Motor neuron (in vitro differentiated cells): ENCODE data around the gene PIEZO1. TPM values are rescaled to one million over a fixed set of nuclear protein-coding genes. Genes with fewer than 3 reads are reported as not detected.
A peak's percentile ranks its signal among the peaks of the same experiment; 100 is the strongest.
"Not testable (repeated sequence)": the region's sequence is repeated elsewhere in the genome, so short reads cannot be mapped to it uniquely, and the experiment has no call there.

Source experiments
- ATAC-seq, 8 experiments: fragments of 200-7000 bp; cut with Tn5 transposase; replicated peaks in 6 of 8; 2 replicates each; pipeline ENCODE4 v1.8.0; 2021; ENCODE audit warnings: mild to moderate bottlenecking in 8 of 8, moderate library complexity in 8 of 8
- H3K27ac ChIP-seq, 2 donors: fragments of 250-450 bp; sonication (Bioruptor Pico); 2 replicates each; pipeline ENCODE4 v1.9.0; 2021; ENCODE audit warnings: antibody characterized with exemption in 2 of 2, mild to moderate bottlenecking in 2 of 2, moderate library complexity in 1 of 2
- H3K4me1 ChIP-seq, 2 donors: fragments of 250-450 bp; sonication (Bioruptor Pico); replicated peaks in 1 of 2; 2 replicates each; pipeline ENCODE4 v1.6.1; 2021; ENCODE audit warnings: antibody characterized with exemption in 2 of 2, mild to moderate bottlenecking in 2 of 2, moderate library complexity in 1 of 2
- H3K4me3 ChIP-seq, 5 donors: fragments of 250-450 bp; sonication (Bioruptor Pico); 2 replicates each; pipeline ENCODE4 v1.9.0; 2021; ENCODE audit warnings: antibody characterized with exemption in 5 of 5, mild to moderate bottlenecking in 5 of 5, moderate library complexity in 4 of 5
- WGBS, 10 experiments: fragments of 450-650 bp; shearing (Covaris generic); methylation state at CpG; one replicate each; pipeline ENCODE4 v1.0.0; 2022; 5-methylcytosine and 5-hydroxymethylcytosine counted together
- in situ Hi-C, 9 experiments: fragments of 400-800 bp; cut with MboI; loops; one replicate each; pipeline ENCODE4 v1.15.0; 2021; ENCODE audit warnings: low sequenced_read_pairs in 9 of 9, low pct_unique_long_range_greater_than_20kb in 2 of 9; ENCODE audit not compliant: unreplicated experiment in 9 of 9
- total RNA-seq, 8 experiments: library from RNA; unstranded; fragments of 300-600 nt; gene quantifications; 2 replicates each; pipeline versions ENCODE4 v1.2.3 to v1.2.4, GENCODE V29; 2022

Gene PIEZO1
- total RNA-seq, 8 experiments from 2014 or later, result 2.2 to 163 (median 22.9) TPM

DNA sequence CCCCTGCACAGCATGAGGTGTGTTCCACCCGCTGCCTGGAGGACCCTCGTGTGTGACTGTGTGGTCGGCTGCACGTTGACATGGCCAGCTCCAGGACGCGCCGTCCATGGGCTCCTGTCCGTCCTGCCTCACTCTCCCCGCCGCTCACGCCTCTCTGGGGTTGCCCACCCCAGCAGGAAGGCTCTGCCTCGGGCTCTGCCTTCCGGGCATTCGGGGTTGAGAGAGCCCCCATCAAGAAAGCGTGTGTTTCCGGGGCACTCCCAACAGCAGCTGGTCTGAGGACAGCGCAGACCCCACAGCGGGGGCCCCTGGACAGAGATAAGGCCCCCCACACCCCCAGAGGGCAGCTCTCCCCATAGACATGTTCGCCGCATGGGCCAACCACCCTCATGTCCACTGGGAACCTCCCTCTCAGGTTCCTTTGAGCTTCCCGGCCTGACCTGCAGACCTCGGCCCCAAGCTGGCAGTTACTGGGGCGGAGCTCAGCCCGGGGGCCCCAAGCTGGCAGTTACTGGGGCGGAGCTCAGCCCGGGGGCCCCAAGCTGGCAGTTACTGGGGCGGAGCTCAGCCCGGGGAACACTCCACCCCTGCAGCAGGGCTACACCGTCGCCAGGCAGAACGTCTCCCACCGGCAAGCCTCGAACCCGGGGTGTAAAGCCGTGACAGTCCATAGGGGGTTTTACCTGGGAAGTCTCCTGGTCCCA lies 8.4 kb upstream of the PIEZO1 start:
- Histone ChIP-seq H3K4me1 (peaks cover 0 to 19% of the 10 kb centered on the region in 2 donors), H3K4me3 (no peak overlapping the region), H3K27ac (no peak overlapping the region)
- ATAC-seq, result peak in 4 of 8 experiments; percentile 11 to 19 (median 15)
- 30 to 44% methylated on average over 3 to 4 of the region's 35 CpGs; no CpG with 5 or more reads in 8 of the 10 experiments for WGBS, 10 experiments
- in situ Hi-C loops, result no loop called here

DNA sequence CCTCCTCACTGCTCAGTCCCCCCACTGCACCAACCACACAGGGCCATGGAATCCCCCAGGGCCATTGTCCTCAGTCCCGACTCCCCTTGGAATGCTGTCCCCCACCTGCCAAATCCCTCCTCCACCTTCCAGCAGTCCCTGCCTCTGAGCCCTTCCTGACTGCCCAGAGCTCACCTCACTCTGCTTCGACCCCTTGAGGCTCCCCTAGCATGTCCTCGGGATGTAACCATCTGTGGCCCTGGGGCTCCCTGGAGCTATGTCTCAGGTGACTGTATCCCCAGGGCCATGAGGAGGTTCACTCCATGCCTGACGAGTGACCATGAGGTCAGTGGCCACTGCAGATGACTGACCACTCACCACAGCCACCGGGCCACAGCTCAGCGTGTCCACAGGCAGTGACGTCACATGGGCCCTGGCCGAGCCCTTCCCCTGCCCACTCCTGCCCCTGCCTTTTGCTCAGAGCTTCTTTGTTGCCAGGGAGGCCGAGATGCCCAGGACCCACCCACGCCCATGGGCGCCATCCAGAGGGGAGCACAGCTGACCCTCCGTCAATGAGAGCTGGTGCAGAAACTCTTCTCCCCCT lies 7.7 kb upstream of the PIEZO1 start:
- no peak overlapping the region for H3K4me3 ChIP-seq
- in situ Hi-C loops, result no loop called here
- ATAC-seq, result peak in 6 of 8 experiments; percentile 14 to 33 (median 18)
- WGBS, 10 experiments, result 60 to 100% (median 91%) methylated on average over 1 to 7 of the region's 12 CpGs; no CpG with 5 or more reads in 4 of the 10 experiments
- H3K4me1 ChIP-seq, result peaks cover 0 to 19% of the 10 kb centered on the region in 2 donors
- no peak overlapping the region for H3K27ac ChIP-seq

DNA sequence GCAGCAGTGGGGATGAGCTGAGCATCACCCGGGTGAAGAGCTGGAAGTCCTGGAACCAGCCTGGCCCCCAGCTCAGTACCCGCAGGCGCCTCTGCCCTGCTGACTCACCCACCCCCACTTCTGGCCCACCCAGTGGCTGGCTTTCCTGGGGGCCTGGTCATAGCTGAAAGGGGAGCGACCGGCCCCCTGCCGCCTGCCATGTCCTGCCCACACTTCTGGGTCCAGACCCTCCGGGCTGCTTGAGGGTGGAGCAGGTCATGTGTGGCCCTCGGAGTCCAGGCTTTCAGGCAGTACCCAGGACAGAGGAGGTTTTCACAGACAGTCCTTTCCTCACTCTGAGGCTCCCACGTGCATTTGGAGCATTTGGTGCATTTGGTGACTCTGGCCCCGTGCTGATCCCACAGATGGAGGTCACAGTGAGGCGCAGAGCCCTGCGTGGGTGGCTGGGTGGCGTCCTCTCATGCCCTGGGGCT lies 7.1 kb upstream of the PIEZO1 start:
- in situ Hi-C loops, result no loop called here
- WGBS, 10 experiments, result 33 to 84% (median 56%) methylated on average over 1 to 5 of the region's 13 CpGs; no CpG with 5 or more reads in 6 of the 10 experiments
- ATAC-seq, result peak; percentile 19 to 74 (median 36)
- Histone ChIP-seq H3K27ac (no peak overlapping the region), H3K4me1 (peaks cover 0 to 19% of the 10 kb centered on the region in 2 donors), H3K4me3 (no peak overlapping the region)

DNA sequence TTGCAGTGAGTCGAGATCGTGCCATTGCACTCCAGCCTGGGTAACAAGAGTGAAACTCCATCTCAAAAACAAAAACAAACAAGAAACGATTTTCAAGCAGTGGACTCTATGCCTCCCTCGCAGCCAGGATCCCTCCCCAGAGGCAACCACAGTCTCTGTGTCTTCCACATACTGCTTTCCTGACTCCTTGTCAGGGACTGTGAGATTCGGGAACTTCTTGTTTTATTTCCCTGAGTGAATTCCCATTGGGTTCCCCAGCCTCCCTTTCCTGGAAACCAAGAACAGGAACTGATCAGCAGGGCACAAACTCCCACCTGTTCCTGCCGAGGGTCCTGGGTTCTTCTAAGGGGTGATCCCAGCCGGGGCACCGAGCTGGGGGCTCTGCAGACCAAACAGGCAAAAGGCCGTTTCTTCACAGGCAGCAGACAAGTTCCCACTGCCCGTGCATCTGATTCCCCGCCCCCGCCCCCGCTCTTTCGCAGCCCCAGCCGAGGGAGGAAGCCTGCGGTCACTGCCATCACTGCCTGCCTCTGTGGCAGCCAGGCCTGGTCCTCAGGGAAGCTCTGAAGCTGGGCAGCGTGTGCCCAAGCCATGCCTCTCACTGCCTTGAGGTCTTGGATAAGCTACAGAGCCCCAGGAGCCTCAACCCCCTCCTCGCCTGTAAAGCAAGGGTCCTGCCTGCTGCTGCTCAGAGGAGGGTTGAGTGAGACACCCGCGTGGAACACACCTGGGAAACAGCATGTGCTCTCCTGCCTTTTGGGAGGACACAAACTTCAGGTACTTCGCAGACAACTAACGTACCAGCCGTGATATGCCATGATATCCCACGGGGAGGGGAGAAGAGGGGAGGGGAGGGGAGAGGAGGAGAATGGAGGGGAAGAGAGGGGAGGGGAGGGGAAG lies 5.5 kb upstream of the PIEZO1 start:
- in situ Hi-C loops, result no loop called here
- Histone ChIP-seq H3K4me3 (no peak overlapping the region), H3K27ac (no peak overlapping the region), H3K4me1 (peaks cover 0 to 19% of the 10 kb centered on the region in 2 donors)
- 20 to 70% (median 44%) methylated on average over 1 to 7 of the region's 24 CpGs; no CpG with 5 or more reads in 4 of the 10 experiments for WGBS, 10 experiments
- ATAC-seq, result peak in 5 of 8 experiments; percentile 14 to 30 (median 21)

DNA sequence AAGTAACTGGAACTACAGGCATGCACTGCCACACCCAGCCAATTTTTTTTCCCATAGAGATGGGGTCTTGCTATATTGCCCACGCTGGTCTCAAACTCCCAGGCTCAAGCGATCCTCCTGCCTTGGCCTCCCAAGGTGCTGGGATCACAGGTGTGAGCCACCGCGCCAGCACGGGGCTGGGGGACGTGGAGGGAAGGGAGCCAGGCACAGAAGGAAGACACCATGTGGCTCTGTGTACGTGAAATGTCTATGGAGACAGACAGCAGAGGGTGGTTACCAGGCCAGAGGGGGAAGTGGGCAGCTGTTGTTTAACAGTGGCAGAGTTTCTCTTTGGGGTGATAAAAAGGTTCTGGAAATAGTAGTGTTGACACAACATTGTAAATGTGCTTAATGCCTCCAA lies 4.6 kb upstream of the PIEZO1 start:
- ATAC-seq, result no peak
- in situ Hi-C loops, result no loop called here
- H3K4me3 ChIP-seq, result no peak overlapping the region
- 86 to 95% (median 89%) methylated on average over 5 of the region's 7 CpGs; no CpG with 5 or more reads in 7 of the 10 experiments for WGBS, 10 experiments
- no peak overlapping the region for H3K27ac ChIP-seq
- peaks cover 0 to 23% of the 10 kb centered on the region in 2 donors for H3K4me1 ChIP-seq

DNA sequence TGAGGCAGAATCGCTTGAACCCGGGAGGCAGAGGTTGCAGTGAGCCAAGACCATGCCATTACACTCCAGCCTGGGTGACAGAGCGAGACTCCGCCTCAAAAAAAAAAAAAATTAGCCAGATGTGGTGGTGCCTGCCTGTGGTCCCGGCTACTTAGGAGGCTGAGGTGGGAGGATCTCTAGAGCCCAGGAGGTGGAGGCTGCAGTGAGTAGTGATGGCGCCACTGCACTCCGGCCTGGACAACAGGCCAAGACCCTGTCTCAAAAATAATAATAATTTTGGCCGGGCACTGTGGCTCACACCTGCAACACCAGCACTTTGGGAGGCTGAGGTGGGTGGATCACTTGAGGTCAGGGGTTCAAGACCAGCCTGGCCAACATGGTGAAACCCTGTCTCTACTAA lies 3.7 kb upstream of the PIEZO1 start:
- H3K4me3 ChIP-seq, in situ Hi-C loops, H3K27ac ChIP-seq, ATAC-seq: not testable (repeated sequence)
- peaks cover 0 to 29% of the 10 kb centered on the region in 2 donors for H3K4me1 ChIP-seq
- WGBS, 10 experiments, result 78 to 100% (median 100%) methylated on average over 1 to 5 of the region's 8 CpGs; no CpG with 5 or more reads in 4 of the 10 experiments

DNA sequence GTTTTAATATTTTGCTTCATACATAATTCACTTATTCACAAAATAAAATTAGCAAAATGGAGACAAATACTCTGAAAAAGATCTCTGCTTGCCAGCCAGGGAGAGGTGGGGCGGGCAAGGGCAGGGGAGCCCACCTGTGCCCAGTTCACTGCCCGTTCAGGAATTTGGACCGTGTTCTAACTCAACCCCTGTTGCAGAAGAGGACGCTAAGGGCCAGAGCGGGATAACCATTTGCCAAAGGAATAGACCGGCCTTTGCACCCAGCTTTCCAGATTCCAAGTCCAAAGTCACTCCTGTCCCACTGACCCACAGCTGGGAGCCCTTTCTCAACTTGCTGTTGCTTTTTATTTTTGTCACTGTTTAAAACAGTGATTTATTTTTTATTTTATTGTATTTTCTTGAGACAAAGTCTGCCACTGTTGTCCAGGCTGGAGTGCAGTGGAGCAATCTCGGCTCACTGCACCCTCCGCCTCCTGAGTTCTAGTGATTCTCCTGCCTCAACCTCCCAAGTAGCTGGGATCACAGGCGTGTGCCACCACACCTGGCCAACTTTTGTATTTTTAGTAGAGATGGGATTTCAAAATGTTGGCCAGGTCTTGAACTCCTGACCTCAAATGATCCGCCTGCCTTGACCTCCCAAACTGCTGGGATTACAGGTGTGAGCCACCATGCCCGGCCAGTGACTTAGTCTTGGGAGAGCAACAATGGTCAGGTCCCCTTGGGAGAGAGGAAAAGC lies 2.7 kb upstream of the PIEZO1 start:
- 80 to 94% (median 92%) methylated on average over 2 to 9 of the region's 11 CpGs; no CpG with 5 or more reads in 3 of the 10 experiments for WGBS, 10 experiments

DNA sequence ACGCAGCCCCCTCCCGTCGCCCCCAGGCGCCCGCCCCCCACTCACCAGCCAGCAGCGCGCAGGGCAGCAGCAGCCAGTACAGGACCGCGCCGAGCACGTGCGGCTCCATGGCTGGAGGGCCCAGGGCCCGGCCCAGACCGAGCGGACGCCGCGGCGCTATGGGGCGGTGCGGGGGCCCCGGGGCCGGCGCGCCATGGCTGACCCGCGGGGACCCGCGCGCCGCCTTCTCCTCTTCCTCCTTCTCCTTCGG lies 239 bp downstream of the PIEZO1 start:
- Histone ChIP-seq H3K4me3 (peak overlapping the region; percentile 23 to 36 (median 29)), H3K4me1 (peaks cover 0 to 20% of the 10 kb centered on the region in 2 donors), H3K27ac (no peak overlapping the region)
- peak; percentile 30 to 73 (median 60) for ATAC-seq
- in situ Hi-C loops, result no loop called here
- WGBS, 10 experiments, result no CpG with 5 or more reads among the region's 32 CpGs

More for the DNA sequence above, 2.7 kb upstream of the PIEZO1 start:
- ATAC-seq, result no peak
- no peak overlapping the region for H3K27ac ChIP-seq
- no peak overlapping the region for H3K4me3 ChIP-seq
- in situ Hi-C loops, result no loop called here
- peaks cover 0 to 26% of the 10 kb centered on the region in 2 donors for H3K4me1 ChIP-seq

DNA sequence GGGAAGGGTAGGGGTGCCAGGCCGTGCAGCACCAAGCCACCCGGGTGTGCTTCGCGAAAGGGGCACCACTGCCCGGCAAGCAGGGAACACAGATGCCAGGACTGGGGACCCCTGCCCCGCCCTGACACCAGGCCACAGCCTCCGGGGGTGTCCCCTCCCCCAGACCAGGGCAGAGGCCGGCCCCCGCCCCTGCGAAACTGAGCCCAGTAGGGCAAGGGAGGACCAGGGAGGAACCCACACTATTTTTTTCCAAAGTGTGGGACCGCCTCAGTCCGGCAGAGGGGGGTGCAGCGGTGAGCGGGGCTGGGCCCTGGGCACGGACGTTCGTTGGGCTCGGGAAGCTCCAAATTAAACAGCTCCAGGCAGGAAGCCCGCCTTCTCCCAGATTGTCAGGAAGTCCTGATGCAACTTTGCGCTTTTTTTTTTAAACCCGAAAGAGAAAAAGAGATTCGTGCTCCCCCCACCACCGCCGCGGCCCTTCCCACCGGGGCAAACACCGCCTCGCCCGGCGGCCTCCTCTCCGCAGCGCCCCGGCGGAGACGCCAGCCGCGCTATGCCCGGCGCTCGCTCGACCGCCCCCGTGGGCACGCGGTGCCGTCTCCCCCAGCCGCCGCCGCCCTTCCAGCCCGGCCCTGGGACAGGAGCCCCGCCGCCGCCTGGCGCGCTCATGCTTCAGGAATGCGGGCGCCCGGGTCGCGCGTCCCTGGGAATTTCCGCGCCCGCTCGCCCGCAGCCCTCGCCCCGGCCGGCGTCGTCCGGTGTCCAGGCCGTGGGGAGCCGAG lies 755 bp downstream of the PIEZO1 start:
- in situ Hi-C loops, result no loop called here
- Histone ChIP-seq H3K4me3 (peak overlapping the region; percentile 23 to 36 (median 29)), H3K4me1 (peaks cover 0 to 25% of the 10 kb centered on the region in 2 donors), H3K27ac (no peak overlapping the region)
- WGBS, 10 experiments, result 0 to 50% (median 23%) methylated on average over 2 to 7 of the region's 74 CpGs; no CpG with 5 or more reads in 6 of the 10 experiments
- ATAC-seq, result peak; percentile 35 to 66 (median 56)

DNA sequence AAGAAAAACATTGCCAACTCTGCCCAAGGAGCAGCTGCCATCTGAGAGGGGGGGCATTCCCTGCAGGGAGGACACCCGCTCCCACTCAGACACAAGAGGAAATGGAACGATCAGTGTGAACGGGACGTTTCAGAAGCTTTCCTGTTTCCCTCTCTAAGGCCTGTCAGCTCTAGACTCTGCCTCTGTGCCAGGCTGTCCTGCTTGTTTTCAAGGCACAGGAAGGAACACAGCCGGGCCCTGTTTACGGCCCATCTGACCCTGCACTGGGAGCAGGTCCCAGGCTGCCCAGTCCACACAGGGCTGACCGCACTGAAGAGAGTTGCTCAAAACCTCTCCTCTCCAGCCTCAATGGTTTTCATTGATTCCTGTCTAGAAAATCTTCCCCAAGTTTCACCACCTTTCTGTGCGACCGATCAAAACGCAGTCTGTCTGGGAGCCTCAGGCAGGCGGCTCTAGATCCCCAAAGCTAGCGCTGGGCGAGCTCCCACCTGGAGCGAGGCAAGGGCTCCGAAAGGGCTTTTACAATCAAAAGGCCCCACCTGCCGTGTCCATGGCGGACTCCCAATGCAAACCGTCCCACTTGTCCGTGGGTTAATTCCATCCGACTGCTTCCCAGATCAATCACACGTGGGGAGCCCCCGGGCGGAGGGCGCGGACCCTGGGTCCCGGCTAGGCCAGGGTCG lies 1.5 kb downstream of the PIEZO1 start:
- in situ Hi-C loops, result no loop called here
- Histone ChIP-seq H3K27ac (no peak overlapping the region), H3K4me3 (no peak overlapping the region), H3K4me1 (peaks cover 0 to 27% of the 10 kb centered on the region in 2 donors)
- WGBS, 10 experiments, result 0 to 100% (median 50%) methylated on average over 1 to 8 of the region's 27 CpGs; no CpG with 5 or more reads in 1 of the 10 experiments
- ATAC-seq, result peak in 2 of 8 experiments; percentile 1 to 2
